K562 (cell line): Measurements from ENCODE around the gene KIF4B. TPM values are rescaled to one million over a fixed set of nuclear protein-coding genes. Genes with fewer than 3 reads are reported as not detected.

Source experiments
- polyA plus RNA-seq, 8 experiments: library from polyadenylated mRNA; depleted of rRNA in 4 of 8; stranded (reverse) in 5 of 8; unstranded in 3 of 8; fragments of >200 nt; fragmentation: Nextera tagmentation in 2 of 8; fragmentation: Illumina TruSeq in 1 of 8; extraction: Ambion mirVana in 2 of 8; extraction: Trizol in 1 of 8; gene quantifications; 2 replicates each; pipeline versions ENCODE4 v1.2.1 to v1.2.3, GENCODE V29; 2011 to 2014; ENCODE audit warnings: inconsistent platforms in 1 of 8, missing spikeins in 1 of 8
- total RNA-seq, 7 experiments: library from RNA; depleted of rRNA in 6 of 7; stranded (reverse); fragments of >200 nt in 6 of 7; fragmentation: Illumina TruSeq in 2 of 7; extraction: Trizol in 2 of 7; gene quantifications; 2 replicates each; pipeline versions ENCODE4 v1.2.1 to v1.2.3, GENCODE V29; 2011 to 2021; ENCODE audit warnings: low replicate concordance in 1 of 7

Gene KIF4B
- total and polyA plus RNA-seq, 9 of the 15 experiments (the other 6 are each of a cell fraction or from before 2014, with no cell fraction given): 0.01 to 0.09 (median 0.07) TPM; not detected in 2

Other genes starting within 250 kb of the KIF4B start
- 9.8 and 12.1 TPM in 2 replicates for gene FAXDC2, start 163.2 kb upstream of the KIF4B start, total RNA-seq (2014; rRNA removed)
- gene FAXDC2, start 163.2 kb upstream of the KIF4B start, total RNA-seq (2014; rRNA removed; fragmentation: Illumina TruSeq; extraction: Trizol): 14.3 and 16.2 TPM in 2 replicates
- gene FAXDC2, start 163.2 kb upstream of the KIF4B start, total RNA-seq (2015; rRNA removed; fragmentation: Illumina TruSeq; extraction: Trizol): 6.2 and 7.4 TPM in 2 replicates
- 12.0 and 13.1 TPM in 2 replicates for gene FAXDC2, start 163.2 kb upstream of the KIF4B start, total RNA-seq (2021)
- gene FAXDC2, start 163.2 kb upstream of the KIF4B start, polyA plus RNA-seq (2011; rRNA removed): 21.4 and 24.0 TPM in 2 replicates
- gene FAXDC2, start 163.2 kb upstream of the KIF4B start, polyA plus RNA-seq (2014; fragmentation: Illumina TruSeq; extraction: Trizol): 23.7 and 30.0 TPM in 2 replicates
- 1 to 10 TPM; 2.4 to 3.5 TPM for gene FAXDC2, start 163.2 kb upstream of the KIF4B start, polyA plus RNA-seq (2014; fragmentation: Nextera tagmentation; extraction: Ambion mirVana)
- gene FAXDC2, start 163.2 kb upstream of the KIF4B start, polyA plus RNA-seq (2014; rRNA removed): 9.9 and 13.8 TPM in 2 replicates
- gene CNOT8, start 155.1 kb upstream of the KIF4B start, total RNA-seq (2014; rRNA removed): 52.6 and 55.4 TPM in 2 replicates
- gene CNOT8, start 155.1 kb upstream of the KIF4B start, total RNA-seq (2014; rRNA removed; fragmentation: Illumina TruSeq; extraction: Trizol): 53.6 and 64.3 TPM in 2 replicates
- gene CNOT8, start 155.1 kb upstream of the KIF4B start, total RNA-seq (2015; rRNA removed; fragmentation: Illumina TruSeq; extraction: Trizol): 40.2 and 42.0 TPM in 2 replicates
- 47.7 and 51.8 TPM in 2 replicates for gene CNOT8, start 155.1 kb upstream of the KIF4B start, total RNA-seq (2021)
- gene CNOT8, start 155.1 kb upstream of the KIF4B start, polyA plus RNA-seq (2011; rRNA removed): 67.7 and 68.9 TPM in 2 replicates
- gene CNOT8, start 155.1 kb upstream of the KIF4B start, polyA plus RNA-seq (2014; fragmentation: Illumina TruSeq; extraction: Trizol): 56.6 and 60.5 TPM in 2 replicates
- 10 to 100 TPM; 15.2 to 17.5 TPM for gene CNOT8, start 155.1 kb upstream of the KIF4B start, polyA plus RNA-seq (2014; fragmentation: Nextera tagmentation; extraction: Ambion mirVana)
- 49.7 and 52.1 TPM in 2 replicates for gene CNOT8, start 155.1 kb upstream of the KIF4B start, polyA plus RNA-seq (2014; rRNA removed)
- gene GEMIN5, start 75.5 kb upstream of the KIF4B start, total RNA-seq (2014; rRNA removed): 34.7 and 46.8 TPM in 2 replicates
- gene GEMIN5, start 75.5 kb upstream of the KIF4B start, total RNA-seq (2014; rRNA removed; fragmentation: Illumina TruSeq; extraction: Trizol): 38.9 and 41.7 TPM in 2 replicates
- 46.9 and 48.2 TPM in 2 replicates for gene GEMIN5, start 75.5 kb upstream of the KIF4B start, total RNA-seq (2015; rRNA removed; fragmentation: Illumina TruSeq; extraction: Trizol)
- gene GEMIN5, start 75.5 kb upstream of the KIF4B start, total RNA-seq (2021): 41.3 and 44.4 TPM in 2 replicates
- gene GEMIN5, start 75.5 kb upstream of the KIF4B start, polyA plus RNA-seq (2011; rRNA removed): 15.1 and 19.8 TPM in 2 replicates
- 28.4 and 36.8 TPM in 2 replicates for gene GEMIN5, start 75.5 kb upstream of the KIF4B start, polyA plus RNA-seq (2014; fragmentation: Illumina TruSeq; extraction: Trizol)
- 10 to 100 TPM; 10.3 to 15.0 TPM for gene GEMIN5, start 75.5 kb upstream of the KIF4B start, polyA plus RNA-seq (2014; fragmentation: Nextera tagmentation; extraction: Ambion mirVana)
- 19.9 and 22.6 TPM in 2 replicates for gene GEMIN5, start 75.5 kb upstream of the KIF4B start, polyA plus RNA-seq (2014; rRNA removed)
- 49.0 and 54.0 TPM in 2 replicates for gene MRPL22, start 72.7 kb upstream of the KIF4B start, total RNA-seq (2014; rRNA removed)
- gene MRPL22, start 72.7 kb upstream of the KIF4B start, total RNA-seq (2014; rRNA removed; fragmentation: Illumina TruSeq; extraction: Trizol): 42.9 and 48.2 TPM in 2 replicates
- gene MRPL22, start 72.7 kb upstream of the KIF4B start, total RNA-seq (2015; rRNA removed; fragmentation: Illumina TruSeq; extraction: Trizol): 40.4 and 41.1 TPM in 2 replicates
- 90.3 and 98.4 TPM in 2 replicates for gene MRPL22, start 72.7 kb upstream of the KIF4B start, total RNA-seq (2021)
- gene MRPL22, start 72.7 kb upstream of the KIF4B start, polyA plus RNA-seq (2011; rRNA removed): 86.3 and 114 TPM in 2 replicates
- 67.0 and 102 TPM in 2 replicates for gene MRPL22, start 72.7 kb upstream of the KIF4B start, polyA plus RNA-seq (2014; fragmentation: Illumina TruSeq; extraction: Trizol)
- 100 to 1,000 TPM; 411 to 424 TPM for gene MRPL22, start 72.7 kb upstream of the KIF4B start, polyA plus RNA-seq (2014; fragmentation: Nextera tagmentation; extraction: Ambion mirVana)
- 143 and 151 TPM in 2 replicates for gene MRPL22, start 72.7 kb upstream of the KIF4B start, polyA plus RNA-seq (2014; rRNA removed)